ENCODE results near the gene IMMT.
"Not testable (repeated sequence)": the region's sequence is repeated elsewhere in the genome, so short reads cannot be mapped to it uniquely, and the experiment has no call there.

Gene IMMT

GRCh38 chr2:86226070-86226469 is 30.8 kb upstream of the IMMT start:
- FAIRE-seq: no peak

- no peak for FAIRE-seq
Observed at GRCh38 chr2:86225581-86225980, 30.3 kb upstream of the IMMT start.

DNA sequence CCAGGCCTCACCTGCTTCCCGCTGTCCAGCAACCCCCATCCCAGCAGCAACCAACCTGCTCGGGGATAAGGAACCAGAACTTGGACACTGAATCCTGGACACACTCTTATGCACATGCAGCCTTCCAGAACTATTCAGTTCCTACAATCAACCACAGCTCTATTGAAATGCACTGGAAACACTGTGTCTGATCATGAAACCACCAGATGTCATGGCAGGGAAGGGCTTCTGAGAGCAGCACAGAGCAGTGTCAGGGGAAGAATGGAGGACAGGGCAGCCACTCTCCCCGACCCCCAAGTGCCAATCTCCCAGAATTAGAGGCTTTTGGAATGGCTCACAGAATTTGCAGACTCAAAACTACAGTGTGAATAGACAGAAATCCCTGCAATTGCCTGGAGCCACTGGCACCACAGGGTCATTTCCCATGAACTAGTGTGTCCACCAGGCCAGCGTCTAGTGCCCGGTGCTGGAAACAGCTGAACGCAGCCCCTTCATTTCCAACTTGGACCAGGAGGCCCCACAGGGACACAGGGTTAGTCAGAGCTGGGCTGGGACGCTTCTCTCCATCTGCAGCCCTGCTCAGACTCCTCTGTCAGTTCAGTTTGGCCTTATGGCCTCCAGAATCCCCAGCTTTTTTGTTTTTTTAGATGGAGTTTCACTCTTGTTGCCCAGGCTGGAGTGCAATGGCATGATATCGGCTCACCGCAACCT is 29.5 kb upstream of the IMMT start:
- no peak for FAIRE-seq

- FAIRE-seq: no peak
Observed at GRCh38 chr2:86223927-86224560, 28.8 kb upstream of the IMMT start.

DNA sequence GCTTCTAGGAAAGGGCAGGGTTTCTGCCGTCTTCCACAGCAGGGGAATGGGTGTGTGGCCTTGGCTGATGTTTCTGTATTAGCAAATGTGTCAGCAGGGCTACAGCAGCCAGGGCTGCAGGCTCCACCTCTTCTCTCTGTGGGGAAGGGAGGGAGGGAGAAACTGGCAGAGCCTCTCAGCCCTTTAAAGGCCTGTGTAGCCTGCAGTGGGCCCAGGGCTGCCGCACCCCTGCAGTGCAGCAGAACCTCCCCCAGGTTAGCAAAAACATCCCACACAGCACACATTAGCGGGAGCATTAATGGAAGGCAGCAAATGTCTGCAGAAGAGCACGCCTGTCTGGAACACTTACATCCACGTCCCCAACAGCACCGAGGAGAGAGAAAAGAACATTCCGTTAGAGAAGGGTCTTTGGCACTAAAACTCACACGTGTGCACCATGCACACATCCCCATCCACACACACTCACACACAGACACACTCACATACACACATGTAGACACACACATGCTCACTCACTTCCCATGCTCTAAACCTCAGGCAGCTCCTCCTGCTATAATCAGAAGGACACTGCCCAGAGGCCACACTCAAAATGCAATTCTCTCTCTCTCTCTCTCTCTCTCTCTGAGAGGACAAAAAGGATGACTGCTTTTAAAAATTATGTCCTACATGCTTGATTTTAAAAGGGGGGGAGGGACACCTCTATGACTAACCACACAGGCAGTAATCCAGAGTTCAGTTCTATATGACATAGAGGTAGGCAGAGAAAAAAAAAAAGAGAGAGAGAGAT is 28.1 kb upstream of the IMMT start:
- FAIRE-seq: no peak

- FAIRE-seq: peak; percentile 77
Observed at GRCh38 chr2:86221066-86221684, 25.9 kb upstream of the IMMT start.

DNA sequence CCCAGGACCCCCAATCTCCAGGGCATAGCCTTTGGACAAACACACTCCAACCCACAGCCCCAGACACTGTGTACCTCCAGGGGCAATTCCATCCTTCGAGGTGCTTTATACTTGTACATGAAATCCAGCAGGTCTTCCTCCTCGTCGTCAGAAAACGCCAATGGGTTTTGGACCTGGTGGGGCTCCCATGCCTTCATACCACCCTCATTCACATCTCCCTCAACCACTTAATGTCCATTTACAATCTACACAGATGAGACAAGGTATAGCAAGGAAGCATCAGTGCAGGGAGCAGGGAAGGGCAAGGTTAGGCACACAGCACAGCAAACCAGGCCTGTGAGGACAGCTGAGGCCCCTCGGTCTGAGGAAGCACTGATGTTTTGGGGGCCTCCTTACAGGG is 24.6 kb upstream of the IMMT start:
- FAIRE-seq: no peak

- FAIRE-seq: no peak
Observed at GRCh38 chr2:86218124-86218523, 22.9 kb upstream of the IMMT start.

DNA sequence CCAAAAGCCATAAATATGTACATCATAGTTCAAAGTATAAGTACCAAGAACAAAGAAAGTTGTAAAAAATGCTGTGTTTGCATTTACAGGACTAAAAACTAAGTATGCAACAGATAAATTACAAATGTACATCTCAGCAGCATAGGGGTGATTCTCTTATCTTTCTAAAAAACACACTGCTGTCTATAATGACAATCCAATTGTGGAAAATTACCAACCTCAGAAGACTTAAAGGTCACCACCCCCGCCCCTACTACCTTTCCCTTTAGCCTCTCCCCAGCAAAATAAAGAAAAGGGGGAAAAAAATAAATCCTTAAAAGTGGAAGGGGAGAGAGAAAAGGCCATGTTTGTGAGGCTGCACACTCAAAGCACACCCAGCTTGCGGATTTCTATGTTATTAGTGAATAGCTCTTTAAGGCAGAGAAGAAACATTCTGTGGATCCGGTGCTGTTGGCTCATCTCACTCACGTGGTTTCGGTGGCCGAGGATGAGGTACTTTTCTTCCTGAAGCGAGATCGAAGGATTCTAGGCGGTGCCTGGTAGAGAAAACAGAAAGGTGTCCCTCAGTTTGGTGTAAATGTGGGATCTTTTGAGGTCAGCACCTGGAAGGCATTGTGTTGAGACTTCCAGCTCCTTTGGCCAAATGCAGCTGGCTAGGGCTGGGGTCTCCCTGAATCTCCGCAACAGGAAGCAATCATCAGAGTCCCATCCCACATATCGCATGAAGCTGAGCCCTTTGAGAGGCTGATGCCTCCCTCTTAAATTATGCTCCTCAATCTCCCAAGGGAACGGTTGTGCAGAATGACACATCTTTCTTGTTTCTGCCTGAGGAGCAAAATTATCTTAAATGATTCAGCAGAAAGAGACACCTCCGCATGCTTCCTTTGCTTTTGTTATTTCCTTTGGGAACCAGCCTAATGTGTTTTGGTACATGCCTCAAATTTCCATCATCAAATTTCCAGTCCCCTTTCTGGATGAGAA is 21.6 kb upstream of the IMMT start:
- FAIRE-seq: no peak

GRCh38 chr2:86214503-86214832 is 19.2 kb upstream of the IMMT start:
- FAIRE-seq: no peak

GRCh38 chr2:86213699-86214502 is 18.6 kb upstream of the IMMT start:
- FAIRE-seq: no peak

DNA sequence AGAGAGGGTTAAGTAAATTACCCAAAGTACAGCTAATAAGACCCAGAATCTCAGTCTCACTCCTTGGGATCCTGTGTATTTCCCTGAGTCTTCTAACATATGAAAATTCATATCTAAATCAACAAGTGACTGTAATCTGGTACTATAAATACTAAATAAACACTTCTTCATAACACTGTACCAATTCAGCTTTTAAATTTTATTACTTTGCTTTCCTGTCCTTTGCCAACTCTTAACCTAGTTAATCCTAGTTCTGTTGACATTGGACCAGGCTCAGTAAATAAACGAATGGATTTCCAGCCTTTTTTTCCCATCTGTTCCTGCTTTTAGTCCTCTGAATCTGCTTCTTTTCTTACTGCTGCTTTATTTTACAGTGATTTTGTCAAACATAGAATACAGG is 17.8 kb upstream of the IMMT start:
- FAIRE-seq: no peak

DNA sequence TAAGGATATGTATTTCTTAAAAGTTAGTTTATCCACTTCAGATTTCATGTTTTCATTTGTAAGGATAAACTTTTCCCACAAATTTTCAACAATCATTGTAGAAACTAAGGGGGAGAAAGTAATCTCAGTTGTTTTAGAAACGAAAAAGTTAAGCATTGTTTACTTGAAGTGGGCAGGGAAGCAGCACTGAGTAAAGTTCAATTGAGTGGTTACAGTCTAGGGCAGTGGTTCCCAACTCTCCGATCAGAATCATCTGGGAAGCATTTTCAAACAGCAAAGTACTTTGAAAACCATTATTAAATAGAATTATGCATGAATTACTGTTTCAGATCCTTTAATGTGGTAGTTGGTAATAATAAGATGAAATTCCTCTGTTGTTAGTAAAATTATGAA is 16.5 kb upstream of the IMMT start:
- FAIRE-seq: no peak

DNA sequence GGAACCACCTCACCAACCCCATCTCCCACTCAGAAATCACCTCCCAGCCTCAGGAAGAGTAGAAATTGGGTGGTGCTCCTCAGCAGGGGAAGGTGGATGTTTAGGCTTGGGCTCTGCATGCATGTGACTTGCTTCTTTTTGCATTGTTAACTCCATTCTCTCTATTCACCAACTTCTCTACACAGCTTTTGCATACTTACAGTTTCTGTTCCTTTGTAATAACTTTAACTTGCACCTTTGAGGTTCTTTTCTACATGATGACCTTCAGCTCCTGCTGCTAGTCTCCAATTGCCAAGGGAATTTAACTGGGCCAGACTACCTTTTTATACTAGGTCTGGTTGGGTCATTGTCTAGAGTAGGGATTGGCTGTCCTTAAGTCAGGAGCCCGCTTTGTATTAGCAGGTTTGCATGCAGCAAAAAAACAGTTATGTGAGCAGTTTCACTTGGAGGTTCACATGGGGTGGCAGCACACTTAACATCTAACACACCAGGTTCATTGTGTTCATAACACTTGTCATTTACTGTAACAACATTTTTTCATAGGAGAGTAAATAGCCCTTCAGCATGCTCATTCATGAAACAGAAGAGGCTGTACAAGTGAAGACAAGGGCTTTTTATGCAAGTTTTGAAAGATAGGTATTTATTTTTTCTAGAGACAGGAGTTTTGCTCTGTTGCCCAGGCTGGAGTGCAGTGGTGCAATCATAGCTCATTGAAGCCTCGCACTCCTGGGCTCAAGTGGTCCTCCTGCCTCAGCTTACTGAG is 16.0 kb upstream of the IMMT start:
- no peak for FAIRE-seq

GRCh38 chr2:86204458-86204857 is 9.2 kb upstream of the IMMT start:
- no peak for FAIRE-seq

DNA sequence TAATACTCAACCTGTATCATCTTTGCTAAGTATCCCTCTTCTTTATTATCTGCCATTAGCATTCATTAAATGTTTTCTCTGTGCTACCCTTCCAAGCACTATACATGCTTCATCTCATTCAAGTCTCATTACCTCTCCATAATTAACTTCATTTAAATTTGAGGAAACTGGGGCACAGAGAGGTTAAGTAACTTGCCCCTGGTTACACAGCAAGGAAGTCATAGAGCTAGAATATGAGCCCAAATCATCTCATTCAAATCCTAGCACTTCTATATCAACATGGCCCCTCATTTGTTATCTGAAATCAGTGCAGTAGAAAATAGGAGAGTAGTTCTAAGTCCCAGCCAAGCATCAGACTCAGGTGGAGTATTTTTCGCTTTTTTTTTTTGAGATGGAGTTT is 8.4 kb upstream of the IMMT start:
- FAIRE-seq: no peak

GRCh38 chr2:86202702-86203101 is 7.4 kb upstream of the IMMT start:
- FAIRE-seq: no peak

DNA sequence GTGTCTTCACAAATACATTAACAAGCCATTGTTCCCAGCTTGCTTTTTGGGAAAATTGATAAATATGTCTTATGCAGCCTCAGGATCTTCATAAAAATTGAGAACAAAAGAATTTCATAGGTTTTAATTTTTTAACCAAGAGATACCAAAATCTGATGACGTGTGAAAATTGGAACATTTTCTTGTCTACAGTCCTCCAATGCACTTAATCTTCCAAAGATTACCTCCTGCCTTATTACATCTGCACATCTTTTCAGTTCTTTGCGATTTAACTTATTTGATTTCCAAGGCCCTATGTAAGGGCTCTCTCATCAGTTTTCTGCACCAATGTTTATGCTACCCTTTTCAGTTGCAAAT is 7.1 kb upstream of the IMMT start:
- no peak for FAIRE-seq

- no peak for FAIRE-seq
Observed at GRCh38 chr2:86201671-86202335, 6.5 kb upstream of the IMMT start.

- FAIRE-seq: not testable (repeated sequence)
Observed at GRCh38 chr2:86200564-86200963, 5.3 kb upstream of the IMMT start.

DNA sequence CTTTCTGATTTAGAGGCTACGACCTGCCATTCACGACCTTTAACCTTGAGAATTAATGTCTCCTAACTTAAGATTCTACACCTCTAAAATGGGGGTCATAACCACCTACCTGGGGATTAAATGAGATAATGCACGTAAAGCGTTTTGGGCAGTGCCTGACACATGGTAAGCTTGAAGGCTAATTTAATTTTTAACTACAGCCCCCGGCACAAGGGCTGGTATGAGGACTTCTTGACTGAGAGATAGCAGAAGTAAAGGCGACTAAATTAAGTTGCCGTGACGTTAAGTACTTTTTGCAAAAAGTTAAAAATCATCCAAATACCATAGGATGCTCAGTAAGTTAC is 4.5 kb upstream of the IMMT start:
- FAIRE-seq: no peak
